HEK293T (cell line): ENCODE measurements around the gene ZNF536.
"Not testable (repeated sequence)": the region's sequence is repeated elsewhere in the genome, so short reads cannot be mapped to it uniquely, and the experiment has no call there.

Experiments used
- CTCF ChIA-PET: fragments of 350-600 bp; formaldehyde crosslinking; extraction: SDS; loops from one replicate; lab custom pipeline; 2021; ENCODE audit warnings: antibody characterized with exemption, inconsistent platforms; lab: Yijun Ruan, JAX
- POLR2A ChIA-PET: fragments of 350-600 bp; formaldehyde crosslinking; extraction: SDS; loops from one replicate; lab custom pipeline; 2020; ENCODE audit warnings: antibody characterized with exemption, inconsistent platforms; lab: Yijun Ruan, JAX
- DNase-seq: peaks from one replicate; pipeline ENCODE4 v3.0.0; 2012; ENCODE audit warnings: mixed read lengths; ENCODE audit errors: extremely low spot score
- ARNT ChIP-seq: fragments of 450-650 bp; IDR thresholded peaks from 2 replicates; pipeline ENCODE4 v1.6.1; 2017; ENCODE audit warnings: mild to moderate bottlenecking
- BHLHE40 ChIP-seq: fragments of 450-650 bp; IDR thresholded peaks from 2 replicates; pipeline ENCODE4 v1.6.1; 2016; ENCODE audit warnings: mild to moderate bottlenecking, moderate library complexity, borderline replicate concordance
- CTBP1 ChIP-seq: fragments of 450-650 bp; IDR thresholded peaks from 2 replicates; pipeline ENCODE4 v1.6.1; 2016; ENCODE audit warnings: borderline replicate concordance
- ELF4 ChIP-seq: fragments of 450-650 bp; IDR thresholded peaks from 2 replicates; pipeline ENCODE4 v1.6.1; 2017; ENCODE audit warnings: antibody characterized with exemption
- FOXA1 ChIP-seq: fragments of 450-650 bp; IDR thresholded peaks from 2 replicates; pipeline ENCODE4 v1.6.1; 2016; ENCODE audit warnings: mild to moderate bottlenecking
- FOXK2 ChIP-seq: fragments of 450-650 bp; IDR thresholded peaks from 2 replicates; pipeline ENCODE4 v1.6.1; 2016; ENCODE audit warnings: mild to moderate bottlenecking
- FOXM1 ChIP-seq: fragments of 450-650 bp; IDR thresholded peaks from 2 replicates; pipeline ENCODE4 v1.6.1; 2017; ENCODE audit warnings: mild to moderate bottlenecking, borderline replicate concordance
- HDGF ChIP-seq: fragments of 450-650 bp; IDR thresholded peaks from 2 replicates; pipeline ENCODE4 v1.6.1; 2017; ENCODE audit warnings: antibody characterized with exemption, borderline replicate concordance
- L3MBTL2 ChIP-seq: fragments of 450-650 bp; conservative IDR thresholded peaks from 2 replicates; pipeline ENCODE4 v1.6.1; 2016; ENCODE audit warnings: mild to moderate bottlenecking
- LEF1 ChIP-seq: fragments of 450-650 bp; IDR thresholded peaks from 2 replicates; pipeline ENCODE4 v1.6.1; 2017; ENCODE audit warnings: mild to moderate bottlenecking, borderline replicate concordance
- NFRKB ChIP-seq: fragments of 450-650 bp; IDR thresholded peaks from 2 replicates; pipeline ENCODE4 v1.6.1; 2016; ENCODE audit warnings: mild to moderate bottlenecking, moderate library complexity
- PKNOX1 ChIP-seq: fragments of 450-650 bp; IDR thresholded peaks from 2 replicates; pipeline ENCODE4 v1.6.1; 2016
- SP1 ChIP-seq: fragments of 450-650 bp; IDR thresholded peaks from 2 replicates; pipeline ENCODE4 v1.6.1; 2017
- SUZ12 ChIP-seq: fragments of 450-650 bp; IDR thresholded peaks from 2 replicates; pipeline ENCODE4 v1.6.1; 2016; ENCODE audit warnings: mild to moderate bottlenecking
- TARDBP ChIP-seq: fragments of 450-650 bp; IDR thresholded peaks from 2 replicates; pipeline ENCODE4 v1.6.1; 2016
- ZNF384 ChIP-seq: fragments of 450-650 bp; IDR thresholded peaks from 2 replicates; pipeline ENCODE4 v1.6.1; 2016

Gene ZNF536

DNA sequence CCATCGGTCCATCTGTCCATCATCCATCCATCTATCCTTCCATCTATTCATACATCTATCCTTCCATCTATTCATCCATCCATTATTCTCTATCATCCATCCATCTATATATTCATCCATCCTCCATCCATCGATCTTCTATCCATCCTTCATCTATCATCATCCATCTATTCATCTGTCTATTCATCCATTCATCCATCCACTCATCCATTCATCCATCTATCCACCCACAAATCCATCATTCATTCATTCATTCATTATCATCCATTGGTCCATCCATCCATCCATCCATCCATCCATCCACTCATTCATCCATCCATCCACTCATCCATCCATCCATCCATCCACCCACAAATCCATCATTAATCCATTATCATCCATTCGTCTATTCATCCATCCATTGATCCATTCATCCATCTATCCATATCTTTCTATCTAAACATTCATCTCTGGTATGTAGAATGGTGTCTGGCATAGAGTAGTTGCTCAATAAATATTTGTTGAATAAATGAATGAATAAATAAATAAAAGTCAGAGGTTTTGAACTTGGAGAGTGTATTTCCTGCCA, 36.6 kb downstream of the ZNF536 start:
- ChIA-PET POLR2A (no interaction called here), CTCF (no interaction called here)
- TF ChIP-seq SP1 (no peak), SUZ12 (no peak), FOXK2 (no peak), LEF1 (no peak), L3MBTL2 (no peak), NFRKB (no peak), ELF4 (no peak), PKNOX1 (no peak), CTBP1 (no peak), BHLHE40 (no peak), ZNF384 (no peak)
- no peak for DNase-seq

DNA sequence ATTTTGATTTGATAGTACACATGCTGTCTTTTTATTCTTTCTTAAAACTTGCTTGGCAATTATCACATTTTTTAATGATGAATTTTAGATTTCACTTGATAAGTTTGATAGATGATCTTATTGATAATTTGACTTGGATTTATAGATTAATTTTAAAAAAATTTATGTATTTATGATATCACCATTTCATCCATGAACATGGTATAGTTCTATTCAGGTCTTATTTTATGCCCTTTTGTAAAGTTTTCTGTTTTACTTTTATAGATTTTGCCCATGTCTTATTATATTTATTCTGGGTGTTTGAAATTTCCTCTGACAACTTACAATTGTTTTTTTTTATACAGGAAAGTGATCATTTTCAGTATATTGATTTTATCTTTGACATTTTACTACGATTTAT, 39.5 kb downstream of the ZNF536 start:
- CTCF ChIA-PET: no interaction called here
- TF ChIP-seq FOXA1 (no peak), HDGF (no peak), ZNF384 (no peak), ELF4 (no peak), PKNOX1 (no peak), CTBP1 (no peak)
- DNase-seq: no peak
- POLR2A ChIA-PET: no interaction called here

GRCh38 chr19:30416375-30416774, 44.2 kb downstream of the ZNF536 start:
- POLR2A ChIA-PET: no interaction called here
- TF ChIP-seq BHLHE40 (no peak), NFRKB (no peak), ZNF384 (no peak), CTBP1 (no peak), ARNT (no peak), HDGF (no peak), L3MBTL2 (no peak), LEF1 (no peak), PKNOX1 (no peak), TARDBP (no peak), SP1 (no peak), ELF4 (no peak), FOXM1 (no peak), FOXA1 (no peak), FOXK2 (no peak), SUZ12 (no peak)
- DNase-seq: no peak
- CTCF ChIA-PET: interaction anchor here (0.6 kb wide), 1 partner anchor 211 kb away, joined by 7 read pairs; no protein-coding TSS in a partner anchor

GRCh38 chr19:30417166-30417565, 45.0 kb downstream of the ZNF536 start:
- DNase-seq, POLR2A ChIA-PET, CTCF ChIA-PET: not testable (repeated sequence)

- TF ChIP-seq BHLHE40: no peak
- no peak for TF ChIP-seq ZNF384
- TF ChIP-seq FOXM1: no peak
- TF ChIP-seq L3MBTL2: no peak
- TF ChIP-seq PKNOX1: no peak
- DNase-seq: no peak
- POLR2A ChIA-PET: no interaction called here
- CTCF ChIA-PET: no interaction called here
Measured at GRCh38 chr19:30419568-30420180, 47.5 kb downstream of the ZNF536 start.

DNA sequence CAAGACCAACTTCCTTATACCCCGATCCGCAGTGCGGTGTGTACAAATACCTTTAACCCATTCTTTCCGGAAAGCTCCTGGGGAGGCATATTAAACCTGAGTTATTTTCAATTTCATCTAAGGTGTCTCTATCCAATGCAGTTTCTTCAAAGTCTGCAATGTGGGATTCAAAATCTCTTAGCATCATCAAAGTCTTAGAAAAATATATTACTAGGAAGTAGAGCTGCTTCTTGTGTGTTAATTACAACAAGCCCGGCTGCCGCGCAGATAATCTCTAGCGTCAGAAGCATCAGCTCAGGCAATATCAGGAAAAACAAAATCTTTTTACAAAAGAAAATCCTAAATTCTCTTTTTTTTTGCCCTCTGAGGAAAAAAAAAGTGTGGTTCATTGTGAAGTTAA, 48.1 kb downstream of the ZNF536 start:
- POLR2A ChIA-PET: no interaction called here
- DNase-seq: no peak
- TF ChIP-seq FOXK2: no peak
- CTCF ChIA-PET: no interaction called here

DNA sequence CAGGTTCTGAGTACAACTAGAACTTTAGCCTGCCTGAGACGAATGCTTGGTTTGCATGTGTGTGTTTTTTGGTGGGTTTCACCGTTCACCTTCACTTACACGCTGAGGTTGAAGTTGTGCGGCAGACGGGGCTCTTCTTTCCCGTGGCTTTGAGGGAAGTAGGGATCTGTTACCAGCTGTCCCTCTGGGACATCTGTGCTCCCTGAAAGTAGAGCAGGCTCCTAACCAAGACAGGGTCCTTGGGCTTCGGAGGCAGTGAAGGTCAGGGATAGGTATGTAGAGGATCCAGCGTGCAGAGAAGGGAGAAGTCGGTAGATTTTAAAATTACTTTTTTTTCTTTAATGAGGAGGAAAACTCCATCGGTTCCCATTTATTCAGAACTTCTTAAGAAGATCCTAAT, 48.7 kb downstream of the ZNF536 start:
- no peak for DNase-seq
- no peak for TF ChIP-seq SP1
- no peak for TF ChIP-seq SUZ12
- TF ChIP-seq PKNOX1: no peak
- no peak for TF ChIP-seq FOXK2
- TF ChIP-seq ARNT: no peak
- TF ChIP-seq HDGF: no peak
- no peak for TF ChIP-seq BHLHE40
- TF ChIP-seq ELF4: no peak
- no peak for TF ChIP-seq TARDBP
- TF ChIP-seq FOXM1: no peak
- no peak for TF ChIP-seq NFRKB
- CTCF ChIA-PET: no interaction called here
- POLR2A ChIA-PET: no interaction called here
